ENCODE results near the gene NPHS1.
A peak's percentile ranks its signal among the peaks of the same experiment; 100 is the strongest.
"Not testable (repeated sequence)": the region's sequence is repeated elsewhere in the genome, so short reads cannot be mapped to it uniquely, and the experiment has no call there.

Gene NPHS1

DNA sequence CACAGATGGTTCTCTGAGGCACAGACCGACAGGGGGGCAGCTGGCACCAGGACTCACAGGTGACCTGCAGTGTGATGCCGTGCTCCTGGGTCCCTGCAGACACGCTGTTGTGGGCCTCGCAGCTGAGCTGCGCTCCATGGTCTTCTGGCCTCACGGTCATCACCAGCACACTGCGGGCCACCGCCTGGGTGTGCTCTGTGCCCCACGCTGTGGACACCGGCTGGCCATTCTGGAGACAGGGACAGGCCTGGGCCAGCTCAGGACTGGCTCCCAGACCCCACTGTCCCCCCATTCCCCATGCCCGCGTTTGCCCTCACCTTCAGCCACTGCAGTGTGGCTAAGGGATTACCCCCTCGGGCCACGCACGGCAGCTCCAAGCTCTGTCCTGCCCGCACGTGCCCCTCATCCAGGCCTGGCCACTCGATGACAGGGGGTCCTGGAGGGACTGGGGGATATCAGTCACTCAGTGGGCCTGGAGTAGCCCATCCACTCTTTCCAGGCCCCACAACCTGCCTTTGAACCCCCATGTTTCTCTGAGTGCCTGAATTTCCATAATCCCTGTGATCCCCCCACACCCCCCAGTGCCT is 3.3 kb downstream of the NPHS1 start:
- DNase-seq (ENCODE audit: low spot score), result no peak

DNA sequence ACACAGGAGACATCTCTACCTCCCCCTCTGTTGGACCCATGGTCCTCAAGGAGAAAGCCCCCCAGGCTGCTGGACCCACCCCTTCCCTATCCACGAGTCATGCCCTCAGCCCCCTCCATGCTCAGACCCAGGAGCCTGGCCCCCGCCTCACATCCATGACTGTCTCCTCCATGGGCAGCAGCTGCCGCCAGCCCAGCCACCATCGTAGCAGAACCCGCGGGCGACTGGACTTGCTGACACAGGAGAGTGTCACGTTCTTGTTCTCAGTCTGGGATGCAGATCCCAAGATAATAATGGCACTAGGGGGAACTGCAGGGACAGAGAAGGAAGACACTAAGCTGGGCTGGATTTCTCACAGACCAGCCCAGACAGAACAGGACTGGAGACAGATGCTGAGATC is 3.8 kb downstream of the NPHS1 start:
- DNase-seq (ENCODE audit: low spot score), result no peak

DNA sequence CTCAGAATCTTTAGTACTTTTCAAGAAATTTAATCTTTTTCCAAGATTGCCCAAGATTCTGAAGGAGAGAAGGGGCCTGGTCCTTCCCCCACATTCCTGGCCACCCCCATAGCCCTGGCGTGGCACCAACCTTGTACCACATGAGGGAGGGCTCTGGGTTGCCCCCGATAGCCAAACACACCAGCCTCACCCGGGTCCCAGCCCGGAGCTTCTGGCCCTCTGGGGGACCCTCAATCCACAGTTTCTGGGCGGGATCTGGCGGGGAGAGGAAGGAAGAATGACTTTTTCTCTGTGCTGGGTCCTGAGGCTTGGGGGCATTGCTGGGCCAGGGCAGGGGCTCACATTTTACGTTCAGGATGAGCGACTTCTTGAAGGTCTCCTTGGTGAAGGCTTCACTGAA is 4.4 kb downstream of the NPHS1 start:
- no peak for DNase-seq (ENCODE audit: low spot score)

DNA sequence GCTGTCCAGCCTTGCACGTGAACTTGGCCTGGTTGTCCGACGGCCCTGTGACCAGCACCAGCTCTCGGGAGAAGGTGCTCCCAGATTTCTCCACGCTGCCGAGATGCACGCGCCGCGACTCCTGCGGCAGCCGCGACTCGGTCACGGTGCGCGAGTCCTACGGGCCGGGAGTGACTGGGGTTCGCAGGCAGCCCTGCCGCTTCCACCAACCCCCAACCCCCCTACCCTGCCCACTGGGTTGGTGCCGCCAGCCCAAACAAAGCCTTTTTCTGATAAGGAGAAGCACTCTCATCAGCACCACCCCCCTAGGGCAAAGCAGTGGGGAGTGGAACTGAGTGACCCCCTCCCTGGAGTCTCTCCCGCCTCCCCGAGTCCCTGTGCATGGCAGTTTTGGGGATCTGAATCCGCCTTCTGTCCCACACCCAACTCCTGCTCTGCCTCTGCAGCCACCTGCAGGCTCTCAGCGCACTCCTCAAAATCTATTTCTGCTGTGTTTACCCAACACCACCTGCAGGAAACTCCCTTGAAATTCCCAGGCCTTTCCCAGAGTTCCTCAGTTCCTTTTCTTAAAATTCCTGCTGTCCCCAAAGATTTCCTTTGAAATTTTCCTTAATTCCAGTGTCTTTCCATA is 6.2 kb downstream of the NPHS1 start:
- DNase-seq (ENCODE audit: low spot score), result no peak

DNA sequence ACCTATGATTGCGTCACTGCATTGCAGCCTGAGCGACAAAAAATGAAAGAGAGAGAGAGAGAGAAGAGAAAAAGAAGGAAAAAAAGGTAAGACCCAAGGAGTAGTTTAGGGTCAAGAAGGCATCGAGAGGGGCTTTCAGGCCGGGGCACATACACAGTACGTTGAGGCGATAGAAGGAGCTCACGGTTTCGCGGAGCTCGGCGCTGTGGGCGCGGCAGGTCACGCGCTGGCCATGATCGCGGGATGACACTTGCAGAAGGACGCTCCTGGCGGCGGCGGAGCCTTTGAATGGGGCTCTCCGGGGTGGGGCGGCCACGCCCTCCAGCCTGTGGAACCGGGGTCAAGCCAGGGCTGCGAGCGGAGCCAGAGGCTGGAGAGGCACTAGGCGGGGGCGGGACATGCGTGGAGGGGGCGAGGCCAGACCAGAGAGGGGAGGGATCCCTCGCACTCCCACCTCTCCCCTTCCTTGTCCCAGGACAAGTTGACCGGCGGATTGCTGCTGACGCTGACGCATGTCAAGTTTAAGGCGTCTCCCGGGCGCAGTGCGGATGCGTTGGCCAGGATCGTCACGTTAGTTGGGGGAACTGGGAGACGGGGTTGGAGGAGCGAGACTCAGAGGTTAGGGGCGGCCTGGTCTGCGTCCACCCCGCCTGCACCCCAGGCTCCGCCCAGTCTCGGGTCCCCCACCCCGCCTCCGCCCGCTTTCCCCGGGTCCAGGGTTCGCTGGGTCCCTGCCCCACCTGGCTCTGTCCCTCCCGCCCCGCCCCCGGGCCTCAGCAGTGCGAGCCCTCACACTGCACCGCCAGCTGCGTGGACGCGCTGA is 6.9 kb downstream of the NPHS1 start:
- DNase-seq (ENCODE audit: low spot score), result peak; percentile 70

DNA sequence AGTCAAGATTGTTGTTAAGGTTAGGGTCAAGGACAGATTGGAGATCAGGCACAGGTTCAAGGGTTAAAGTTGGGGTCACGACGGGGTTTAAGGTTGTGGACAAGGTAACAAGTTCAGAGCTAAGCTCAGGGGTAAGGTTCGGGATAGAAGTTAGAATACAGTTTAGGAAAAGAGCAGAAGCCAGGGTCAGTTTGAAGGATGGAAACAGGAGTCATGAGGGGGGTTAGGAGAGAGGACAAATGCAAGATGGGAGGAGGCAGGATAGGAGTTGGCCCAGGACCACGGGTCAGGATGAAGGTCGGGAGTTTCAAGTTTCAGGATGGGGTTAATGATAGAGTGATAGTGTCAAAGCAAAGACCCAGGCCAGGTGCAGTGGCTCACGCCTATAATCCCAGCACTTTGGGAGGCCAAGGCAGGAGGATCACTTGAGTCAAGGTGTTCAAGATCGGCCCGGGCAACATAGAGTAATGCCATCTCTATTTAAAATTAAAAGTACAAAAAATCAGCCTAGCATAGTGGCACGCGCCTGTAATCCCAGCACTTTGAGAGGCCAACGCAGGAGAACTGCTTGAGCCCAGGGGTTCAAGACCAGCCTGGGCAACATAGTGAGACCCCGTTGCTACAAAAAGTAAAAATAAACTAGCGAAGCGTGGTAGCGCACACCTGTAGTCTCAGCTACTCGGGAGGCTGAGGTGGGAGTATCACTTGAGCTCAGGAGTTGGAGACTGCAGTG is 7.7 kb downstream of the NPHS1 start:
- DNase-seq (ENCODE audit: low spot score), result no peak

DNA sequence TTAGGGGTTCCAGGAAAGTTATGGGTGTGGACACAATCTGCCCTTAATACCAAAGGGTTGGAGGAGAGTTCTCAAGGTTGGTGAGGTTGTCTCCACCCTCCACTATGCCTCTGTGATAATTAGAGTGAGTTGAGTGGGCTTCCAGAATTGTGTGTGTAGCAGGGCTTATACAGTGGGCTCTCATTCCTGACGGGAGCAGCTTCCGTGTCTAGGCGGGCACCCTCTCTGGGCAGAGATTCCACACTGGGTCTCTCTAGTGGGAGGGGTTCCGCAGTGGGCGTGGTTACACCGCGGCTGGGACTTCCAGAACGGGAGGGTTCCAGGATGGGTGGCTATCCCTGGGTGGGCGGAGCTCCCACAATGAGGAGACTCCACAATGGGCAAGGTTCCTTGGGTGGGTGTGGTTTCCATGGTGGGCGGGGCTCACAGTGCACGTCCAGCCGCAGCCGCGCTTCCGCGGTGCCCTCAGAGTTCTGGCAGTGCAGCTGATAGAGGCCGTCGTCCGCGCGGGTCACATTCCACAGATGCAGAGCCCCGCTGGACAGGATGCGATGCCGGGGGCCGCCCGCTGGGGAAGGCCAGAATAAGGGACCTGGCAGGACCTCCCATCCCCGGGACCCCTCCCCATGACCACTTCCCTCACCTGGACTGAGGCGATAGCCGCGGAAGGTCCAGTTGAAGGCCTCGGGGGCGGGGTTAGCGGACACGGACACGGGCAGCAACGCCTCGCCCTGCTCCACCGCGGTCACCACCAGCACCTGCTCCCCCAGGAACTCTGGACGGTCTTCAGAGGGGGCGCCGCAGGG is 8.4 kb downstream of the NPHS1 start:
- DNase-seq (ENCODE audit: low spot score), result no peak

DNA sequence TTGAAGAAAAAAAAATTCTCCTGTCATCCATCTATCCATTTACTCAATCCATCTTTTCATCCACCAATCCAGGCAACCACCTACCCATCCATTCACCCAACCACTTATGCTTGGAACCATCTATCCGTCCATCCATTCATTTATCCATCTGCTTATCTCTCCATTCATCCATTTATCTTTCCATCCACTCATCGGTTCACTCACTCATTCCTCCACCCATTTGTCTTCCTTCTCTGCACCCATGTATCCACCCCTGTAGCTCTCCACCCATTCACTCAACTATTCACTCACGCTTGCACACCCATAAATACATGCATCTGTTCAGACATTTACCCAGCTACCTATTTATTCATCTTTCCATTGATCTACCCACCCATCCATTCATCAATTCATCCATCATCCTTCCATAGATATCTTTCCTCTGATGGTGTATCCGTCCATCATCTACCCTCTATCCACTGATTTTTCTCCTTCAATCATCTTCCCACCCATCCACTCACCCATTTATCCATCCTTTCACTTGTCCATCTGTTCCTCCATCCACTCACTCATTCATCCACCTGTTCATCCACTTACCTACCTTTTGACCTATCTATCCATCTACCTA is 9.5 kb downstream of the NPHS1 start:
- no peak for DNase-seq (ENCODE audit: low spot score)

DNA sequence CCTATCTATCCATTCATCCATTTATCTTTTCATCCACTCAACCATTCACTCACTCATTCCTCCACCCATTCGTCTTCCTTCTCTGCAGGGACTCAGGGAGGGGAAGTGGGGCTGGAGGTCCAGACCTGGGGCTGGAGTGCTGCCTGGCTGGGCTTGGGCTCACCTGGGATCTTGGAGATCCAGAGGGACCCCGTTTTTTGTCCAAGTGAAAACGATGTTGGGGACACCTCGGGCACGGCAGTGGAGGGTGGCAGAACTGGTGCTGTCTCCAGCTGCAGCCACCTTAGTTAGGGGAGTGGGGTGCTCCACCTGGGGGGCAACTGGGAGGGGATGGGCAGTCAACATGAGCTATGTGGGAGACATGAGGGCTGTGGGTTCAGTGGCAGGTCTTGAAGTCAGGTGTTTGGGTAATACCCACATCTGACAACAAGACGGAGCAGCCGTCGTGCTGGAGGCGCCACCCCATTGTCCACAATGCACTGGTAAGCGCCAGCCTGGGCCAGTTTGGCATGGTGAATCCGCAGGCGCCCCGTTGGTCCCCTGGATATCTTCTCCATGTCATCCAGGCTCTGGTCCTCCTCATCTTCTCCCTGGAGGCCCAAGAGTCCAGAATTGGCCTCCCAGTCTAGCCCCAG is 10.2 kb downstream of the NPHS1 start:
- DNase-seq (ENCODE audit: low spot score), result no peak

DNA sequence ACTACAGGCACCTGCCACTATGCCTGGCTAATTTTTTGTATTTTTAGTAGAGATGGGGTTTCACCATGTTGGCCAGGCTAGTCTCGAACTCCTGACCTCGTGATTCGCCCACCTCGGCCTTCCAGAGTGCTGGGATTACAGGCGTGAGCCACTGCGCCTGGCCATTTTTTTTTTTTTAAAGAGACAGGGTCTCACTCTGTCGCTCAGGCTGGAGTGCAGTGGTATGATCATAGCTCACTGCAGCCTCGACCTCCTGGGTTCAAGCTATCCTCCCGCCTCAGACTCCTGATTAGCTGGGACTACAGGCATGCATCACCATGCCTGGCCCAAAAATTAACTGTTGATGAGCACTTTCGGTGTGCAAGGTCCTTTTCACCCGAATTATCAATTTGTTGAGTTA is 16.2 kb downstream of the NPHS1 start:
- not testable (repeated sequence) for DNase-seq (ENCODE audit: low spot score)

DNA sequence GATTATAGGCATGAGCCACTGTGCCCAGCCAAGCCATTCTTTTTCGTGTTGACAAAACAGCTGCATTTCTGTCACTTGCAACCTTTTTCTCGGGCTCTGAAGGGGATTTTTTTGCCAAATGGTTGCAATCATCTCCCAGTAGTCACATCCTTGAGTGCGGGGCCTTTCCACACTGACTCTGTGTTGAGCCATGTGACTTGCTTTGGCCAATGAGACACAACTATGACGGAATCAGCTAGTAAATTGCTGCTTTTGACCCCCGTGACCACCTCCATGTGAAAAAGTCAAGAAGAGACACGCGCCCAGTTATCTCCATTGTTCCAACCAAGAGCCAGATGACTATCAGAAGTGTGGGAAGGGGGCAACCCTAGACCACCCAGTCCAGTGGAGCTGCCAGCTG is 18.3 kb downstream of the NPHS1 start:
- DNase-seq (ENCODE audit: low spot score), result no peak

DNA sequence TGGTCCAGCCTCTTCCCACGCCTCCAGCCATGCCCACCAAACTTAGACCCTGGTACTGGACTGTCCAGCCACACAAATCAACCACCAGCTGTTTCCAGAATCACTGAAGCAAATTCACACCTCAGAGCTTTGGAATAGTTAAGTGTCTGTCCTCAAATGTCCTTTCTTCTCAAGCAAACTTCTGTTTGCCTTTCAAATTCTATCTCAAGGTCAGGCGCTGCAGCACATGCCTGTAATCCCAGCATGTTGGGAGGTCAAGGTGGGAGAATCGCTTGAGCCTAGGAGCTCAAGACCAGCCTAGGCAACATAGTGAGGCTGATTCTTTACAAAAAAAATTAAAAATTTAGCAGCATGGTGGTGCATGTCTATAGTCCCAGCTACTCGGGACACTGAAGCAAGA is 20.2 kb downstream of the NPHS1 start:
- no peak for DNase-seq (ENCODE audit: low spot score)

DNA sequence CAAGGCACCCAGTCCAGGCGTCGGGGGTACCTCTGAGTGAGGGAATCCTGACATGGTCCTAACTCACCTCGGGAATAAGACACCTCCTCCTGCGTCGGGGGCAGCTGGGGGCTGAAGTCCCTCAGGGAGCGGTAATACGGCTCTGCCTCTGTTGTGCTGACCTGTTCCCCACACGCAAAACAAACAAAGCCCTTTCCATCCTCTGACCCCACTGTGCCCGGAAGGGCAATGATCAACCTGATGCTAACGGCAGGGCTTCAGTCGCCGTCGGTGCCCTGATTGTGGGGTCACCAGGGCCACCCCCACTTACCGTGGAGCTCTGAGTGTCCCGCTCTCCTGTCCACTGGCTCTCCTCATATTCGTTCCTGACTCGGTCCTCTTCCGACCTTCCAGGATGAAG is 21.3 kb downstream of the NPHS1 start:
- no peak for DNase-seq (ENCODE audit: low spot score)

DNA sequence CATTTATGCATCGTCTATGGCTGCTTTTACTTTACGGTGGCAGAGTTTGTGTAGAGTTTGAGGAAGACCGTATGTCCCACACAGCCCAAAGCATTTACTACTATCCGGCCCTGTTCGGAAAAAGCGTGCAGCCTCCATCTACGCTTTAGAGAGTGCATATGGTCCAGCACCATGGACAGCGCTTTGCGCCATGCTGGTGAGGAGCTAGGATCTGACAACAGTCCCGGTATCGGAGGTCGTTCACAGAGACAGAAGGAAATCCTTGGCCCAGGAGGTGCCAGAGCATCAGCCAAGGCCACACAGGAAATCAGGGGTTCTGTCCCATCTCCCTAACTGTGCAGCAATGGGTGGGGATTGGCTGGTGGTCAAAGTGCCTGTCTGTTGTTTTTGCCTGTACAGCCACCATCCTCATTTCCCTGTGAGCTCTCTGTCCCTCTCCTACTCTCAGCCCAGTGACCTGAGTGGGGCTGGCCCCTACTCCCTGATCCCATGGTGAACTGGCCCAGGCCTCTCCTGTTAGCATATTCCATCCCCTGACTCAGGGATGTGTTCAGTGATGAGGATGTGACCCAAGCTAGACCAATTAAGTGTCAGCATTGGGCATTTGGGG is 23.5 kb downstream of the NPHS1 start:
- peak; percentile 62 for DNase-seq (ENCODE audit: low spot score)

DNA sequence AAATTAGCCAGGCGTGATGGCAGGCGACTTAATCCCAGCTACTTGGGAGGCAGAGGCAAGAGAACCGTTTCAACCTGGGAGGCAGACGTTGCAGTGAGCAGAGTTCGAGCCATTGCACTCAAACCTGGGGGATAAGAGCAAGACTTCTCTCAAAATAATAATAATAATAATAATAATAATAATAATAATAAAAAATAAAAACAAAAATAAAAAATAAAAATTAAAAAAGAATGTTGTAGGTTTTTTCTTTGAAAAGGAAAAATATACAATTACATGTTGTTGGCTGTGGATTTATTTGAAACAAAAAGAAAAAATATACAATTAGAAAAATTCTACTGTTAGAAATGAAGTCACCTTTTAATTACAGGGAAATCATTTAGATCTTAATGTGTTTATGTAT is 28.2 kb downstream of the NPHS1 start:
- DNase-seq (ENCODE audit: low spot score), result no peak

DNA sequence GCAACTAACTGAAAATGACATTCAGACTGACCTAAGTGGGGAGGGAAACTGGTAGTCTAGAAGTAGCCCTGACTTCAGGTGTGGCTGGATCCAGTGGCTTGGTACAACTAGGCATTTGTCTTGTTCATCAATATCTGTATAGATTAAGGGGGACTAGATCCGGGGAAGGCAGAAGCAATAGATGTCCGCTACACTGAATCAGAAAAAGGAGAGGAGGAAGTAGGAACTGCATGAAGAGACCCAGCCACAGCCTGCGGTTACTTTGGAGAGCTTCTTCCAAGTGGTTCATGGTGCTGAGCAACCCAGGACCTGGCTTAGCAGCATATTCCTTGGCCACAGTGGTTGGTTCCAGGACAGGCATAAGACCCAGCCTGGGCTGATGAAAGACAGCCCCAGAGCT is 29.7 kb downstream of the NPHS1 start:
- DNase-seq (ENCODE audit: low spot score), result no peak

DNA sequence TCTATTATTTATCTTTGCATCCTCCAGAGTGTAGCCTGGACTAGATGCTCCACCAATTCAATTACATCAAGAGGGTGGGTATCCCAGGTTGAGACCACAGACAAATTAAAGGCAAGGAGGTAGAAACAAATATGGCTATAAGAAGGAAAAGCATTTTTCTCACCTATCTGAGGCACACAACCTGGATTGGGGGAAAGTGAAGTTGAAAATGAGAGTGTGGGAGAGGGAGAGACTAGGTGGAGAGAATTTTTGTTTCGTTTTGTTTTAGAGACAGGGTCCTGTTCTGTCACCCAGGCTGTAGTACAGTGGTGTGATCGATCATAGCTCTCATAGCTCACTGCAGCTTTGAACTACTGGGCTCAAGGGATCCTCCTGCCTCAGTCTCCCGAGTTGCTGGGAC is 33.9 kb downstream of the NPHS1 start:
- no peak for DNase-seq (ENCODE audit: low spot score)

DNA sequence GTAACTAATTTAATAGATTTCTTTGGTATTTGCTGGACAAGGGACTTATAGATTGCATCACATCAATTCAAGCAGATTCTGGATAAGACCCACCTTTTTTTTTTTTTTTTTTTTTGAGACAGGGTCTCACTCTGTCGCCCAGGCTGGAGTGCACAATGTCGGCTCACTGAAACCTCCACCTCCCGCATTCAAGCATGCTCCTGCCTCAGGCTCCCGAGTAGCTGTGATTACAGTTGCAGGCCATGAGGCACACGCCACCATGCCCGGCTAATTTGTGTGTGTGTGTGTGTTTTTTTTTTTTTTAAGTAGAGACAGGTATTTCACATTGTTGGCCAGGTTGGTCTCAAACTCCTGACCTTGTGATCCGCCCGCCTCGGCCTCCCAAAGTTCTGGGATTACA is 35.5 kb downstream of the NPHS1 start:
- DNase-seq (ENCODE audit: low spot score), result no peak

DNA sequence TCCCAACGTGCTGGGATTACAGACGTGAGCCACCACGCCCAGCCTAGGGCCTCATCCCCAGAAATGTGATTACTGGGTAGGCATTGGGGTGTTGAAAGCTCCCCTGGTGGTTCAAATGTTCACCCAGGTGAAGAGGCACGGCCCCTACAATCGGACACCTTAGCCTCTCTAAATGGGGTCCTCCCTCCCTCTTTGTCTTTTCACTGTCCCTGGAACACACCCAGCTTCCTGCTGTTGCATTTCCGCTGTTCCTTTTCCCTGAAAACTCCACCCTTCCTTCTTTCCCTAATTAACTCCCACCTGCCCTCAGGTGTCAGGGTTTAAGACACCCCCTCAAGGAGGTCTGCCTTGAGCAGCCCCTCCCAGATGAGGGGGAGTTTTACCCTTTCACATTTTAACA is 36.0 kb downstream of the NPHS1 start:
- DNase-seq (ENCODE audit: low spot score), result no peak

DNA sequence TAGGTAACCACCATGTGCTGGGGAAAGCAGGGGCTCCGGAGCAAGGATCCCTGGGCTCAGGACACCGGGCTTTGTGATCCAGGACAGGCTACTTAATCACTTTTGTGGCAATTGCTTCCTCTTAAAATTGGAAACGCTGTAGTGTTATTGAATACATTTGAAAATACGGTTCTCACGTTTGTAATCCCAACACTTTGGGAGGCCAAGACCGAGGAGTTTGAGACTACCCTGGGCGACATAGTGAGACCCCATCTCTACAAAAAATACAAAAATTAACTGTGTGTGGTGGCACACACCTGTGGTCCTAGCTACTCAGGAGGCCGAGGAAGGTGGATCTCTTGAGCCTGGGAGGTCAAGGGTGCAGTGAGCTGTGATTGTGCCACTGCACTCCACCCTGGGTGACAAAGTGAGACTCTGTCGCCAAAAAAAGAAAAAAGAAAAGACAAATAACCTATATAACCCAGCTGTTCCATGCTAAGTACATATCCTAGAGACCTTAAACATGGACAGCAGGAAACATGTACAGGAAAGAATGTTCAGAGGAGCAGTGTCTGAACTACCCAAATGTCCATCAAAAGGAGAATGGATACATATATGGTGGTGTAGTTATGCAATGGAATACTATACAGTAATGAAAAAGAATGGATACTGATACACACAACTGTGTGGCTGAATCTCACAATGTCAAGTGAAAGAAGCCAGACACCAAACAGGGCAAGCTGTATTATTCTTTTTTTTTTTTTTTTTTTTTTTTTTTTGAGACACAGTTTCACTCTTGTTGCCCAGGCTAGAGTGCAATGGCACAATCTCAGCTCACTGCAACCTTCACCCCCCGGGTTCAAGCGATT is 39.0 kb downstream of the NPHS1 start:
- DNase-seq (ENCODE audit: low spot score), result no peak

Measured in HuH-7.5 (cell line).